HepG2 (cell line): ENCODE measurements around the gene GARIN3. TPM values are rescaled to one million over a fixed set of nuclear protein-coding genes. Genes with fewer than 3 reads are reported as not detected.

ENCODE experiments used
- ATAC-seq: fragments of 200-7000 bp; cut with Tn5 transposase; 3 replicates; pipeline ENCODE4 v1.9.1; 2020; ENCODE audit warnings: mild to moderate bottlenecking, moderate library complexity
- BruUV-seq: library from RNA; stranded (reverse); fragments of 400-500 nt; replicated peaks from 2 replicates; lab custom pipeline; 2021; lab: Mats Ljungman, UMichigan
- CTCF ChIA-PET: fragments of 300-600 bp; formaldehyde crosslinking; extraction: SDS; loops from one replicate; lab custom pipeline; 2021; ENCODE audit warnings: low total read pairs, inconsistent platforms, low intra/inter-chr PET ratio; lab: Yijun Ruan, JAX
- POLR2A ChIA-PET: fragments of 350-600 bp; sonication (Branson Sonifier 250); formaldehyde crosslinking; loops from one replicate; lab custom pipeline; 2020; ENCODE audit warnings: antibody characterized with exemption, inconsistent platforms; lab: Yijun Ruan, JAX
- DNase-seq: peaks from one replicate; pipeline ENCODE4 v3.0.0-alpha.2; 2015; ENCODE audit warnings: low spot score
- FAIRE-seq: peaks from 3 replicates; lab custom pipeline; 2011; peaks lifted over from hg19 to GRCh38; lab: Jason Lieb, UNC
- H2AFZ ChIP-seq: one replicate; pipeline ENCODE4 v1.6.1; 2011; ENCODE audit warnings: low read length, inconsistent platforms
- H3K27ac ChIP-seq: fragments of 300-600 bp; 3 replicates; pipeline ENCODE4 v1.8.0; 2011; ENCODE audit warnings: mixed run types, mild to moderate bottlenecking, mixed read lengths, low read length, inconsistent platforms; ENCODE audit not compliant: insufficient read depth; ENCODE audit errors: extremely low read length
- H3K27me3 ChIP-seq, 2 experiments: fragments of 200-600 bp in 1 of 2; 2 replicates in 1 of 2; 3 replicates in 1 of 2; pipeline versions ENCODE4 v1.6.0 to v1.8.0; 2011; ENCODE audit warnings: low read length in 2 of 2, mild to moderate bottlenecking in 2 of 2, moderate library complexity in 2 of 2, inconsistent platforms in 1 of 2; ENCODE audit not compliant: insufficient read depth in 2 of 2, control insufficient read depth in 1 of 2
- H3K36me3 ChIP-seq, 2 experiments: fragments of 200-600 bp in 1 of 2; replicated peaks in 1 of 2; 2 replicates in 1 of 2; 3 replicates in 1 of 2; pipeline versions ENCODE4 v1.5.1 to v1.8.0; 2011; ENCODE audit warnings: low read length in 2 of 2, inconsistent platforms in 1 of 2; ENCODE audit not compliant: insufficient read depth in 2 of 2, control insufficient read depth in 1 of 2
- H3K4me1 ChIP-seq: 2 replicates; pipeline ENCODE4 v1.5.1; 2012; ENCODE audit warnings: low read length, inconsistent platforms; ENCODE audit not compliant: insufficient read depth
- H3K4me2 ChIP-seq: 2 replicates; pipeline ENCODE4 v1.6.0; 2011; ENCODE audit warnings: low read depth, low read length, inconsistent platforms
- H3K4me3 ChIP-seq, 3 experiments: fragments of 200-600 bp in 1 of 3; sonication (generic), shearing (Covaris generic) in 1 of 3; replicated peaks in 1 of 3; 2 replicates each; pipeline ENCODE4 v1.5.1; 2011 to 2016; ENCODE audit warnings: low read length in 3 of 3, inconsistent platforms in 2 of 3, low read depth in 2 of 3, mild to moderate bottlenecking in 2 of 3, control low read depth in 1 of 3, mixed read lengths in 1 of 3; ENCODE audit not compliant: insufficient read depth in 1 of 3
- H3K79me2 ChIP-seq: one replicate; pipeline ENCODE4 v1.6.1; 2011; ENCODE audit warnings: low read length, inconsistent platforms; ENCODE audit not compliant: insufficient read depth
- H3K9ac ChIP-seq: 2 replicates; pipeline ENCODE4 v1.6.0; 2011; ENCODE audit warnings: mild to moderate bottlenecking, low read depth, low read length, inconsistent platforms; ENCODE audit not compliant: insufficient read depth
- H3K9me3 ChIP-seq: 2 replicates; pipeline ENCODE4 v1.5.1; 2012; ENCODE audit warnings: mild to moderate bottlenecking, low read length
- H4K20me1 ChIP-seq: 2 replicates; pipeline ENCODE4 v1.6.0; 2011; ENCODE audit warnings: inconsistent platforms, mild to moderate bottlenecking, low read length, moderate library complexity; ENCODE audit not compliant: insufficient read depth
- BHLHE40 ChIP-seq: IDR thresholded peaks from 2 replicates; pipeline ENCODE4 v1.6.1; 2011; ENCODE audit warnings: low read length, improper control_type of control experiment
- CEBPZ ChIP-seq: IDR thresholded peaks from 2 replicates; pipeline ENCODE4 v1.6.1; 2012; ENCODE audit warnings: low read length, improper control_type of control experiment
- DMAP1 ChIP-seq: IDR thresholded peaks from 2 replicates; pipeline ENCODE4 v1.6.1; 2016
- NFYB ChIP-seq: sonication (generic); formaldehyde crosslinking; IDR thresholded peaks from 2 replicates; pipeline ENCODE4 v1.4.0; 2020; ENCODE audit warnings: missing genetic modification reagents
- REST ChIP-seq, 2 experiments: IDR thresholded peaks; 2 replicates each; pipeline ENCODE4 v1.6.1; 2011 to 2012; ENCODE audit warnings: low read length in 2 of 2, borderline replicate concordance in 1 of 2, low read depth in 1 of 2, mild to moderate bottlenecking in 1 of 2, moderate library complexity in 1 of 2
- ZFP41 ChIP-seq: sonication (generic); formaldehyde crosslinking; IDR thresholded peaks from 2 replicates; pipeline ENCODE4 v1.4.0; 2020; ENCODE audit warnings: mild to moderate bottlenecking, missing genetic modification reagents, borderline replicate concordance
- ZNF34 ChIP-seq: sonication (generic); formaldehyde crosslinking; IDR thresholded peaks from 2 replicates; pipeline ENCODE4 v1.4.0; 2020; ENCODE audit warnings: mild to moderate bottlenecking, missing genetic modification reagents, borderline replicate concordance
- ZNF343 ChIP-seq: sonication (generic); formaldehyde crosslinking; IDR thresholded peaks from 2 replicates; pipeline ENCODE4 v1.4.0; 2020; ENCODE audit warnings: mild to moderate bottlenecking, missing genetic modification reagents
- ZNF607 ChIP-seq: sonication (generic); formaldehyde crosslinking; IDR thresholded peaks from 2 replicates; pipeline ENCODE4 v1.5.1; 2020; ENCODE audit warnings: missing genetic modification reagents, mild to moderate bottlenecking, borderline replicate concordance
- ZNF678 ChIP-seq: sonication (generic); formaldehyde crosslinking; IDR thresholded peaks from 2 replicates; pipeline ENCODE4 v1.4.0; 2020; ENCODE audit warnings: mild to moderate bottlenecking, missing genetic modification reagents
- ZSCAN20 ChIP-seq: sonication (generic); formaldehyde crosslinking; IDR thresholded peaks from 2 replicates; pipeline ENCODE4 v1.4.0; 2020; ENCODE audit warnings: missing genetic modification reagents, mild to moderate bottlenecking, borderline replicate concordance
- WGBS: methylation state at CpG from one replicate; pipeline ENCODE4 v1.1.6; 2017; ENCODE audit warnings: low lambda C conversion rate; 5-methylcytosine and 5-hydroxymethylcytosine counted together
- in situ Hi-C: cut with HindIII; loops from 2 replicates; pipeline ENCODE4 v1.10.0; 2017; ENCODE audit warnings: low pct_unique_long_range_greater_than_20kb; ENCODE audit not compliant: extremely low pct_ligation_motif_present
- intact Hi-C: fragments of 100-400 bp; cut with micrococcal nuclease; formaldehyde crosslinking; loops from one replicate; pipeline ENCODE4 v1.10.0; 2022; ENCODE audit not compliant: unreplicated experiment
- polyA plus RNA-seq, 8 experiments: library from polyadenylated mRNA; depleted of rRNA in 3 of 8; stranded (reverse) in 7 of 8; unstranded in 1 of 8; fragments of >200 nt; fragmentation: Illumina TruSeq in 4 of 8; extraction: Trizol in 4 of 8; gene quantifications; 2 replicates each; pipeline versions ENCODE4 v1.2.1 to v1.2.3, GENCODE V29; 2011 to 2016; ENCODE audit warnings: low read depth in 4 of 8, missing spikeins in 1 of 8, mixed read lengths in 1 of 8; ENCODE audit not compliant: insufficient read depth in 1 of 8
- total RNA-seq, 5 experiments: library from RNA; depleted of rRNA; stranded (reverse); fragments of >200 nt; fragmentation: Illumina TruSeq; extraction: Trizol; gene quantifications; 2 replicates each; pipeline ENCODE4 v1.2.3, GENCODE V29; 2016; ENCODE audit warnings: low read depth in 1 of 5
- TF ChIP-seq, protein P1 (sequence below): sonication (generic); formaldehyde crosslinking; conservative IDR thresholded peaks from 2 replicates; pipeline ENCODE4 v1.4.0; 2020; ENCODE audit warnings: missing genetic modification reagents
- TF ChIP-seq, protein P2 (sequence below): sonication (generic); formaldehyde crosslinking; IDR thresholded peaks from 2 replicates; pipeline ENCODE4 v1.8.1; 2023; ENCODE audit warnings: missing genetic modification reagents, mild to moderate bottlenecking, borderline replicate concordance

GARIN3 gene
- total and polyA plus RNA-seq, 2 of the 13 experiments (the other 11 are each of a cell fraction or from before 2014, with no cell fraction given): not detected

DNA sequence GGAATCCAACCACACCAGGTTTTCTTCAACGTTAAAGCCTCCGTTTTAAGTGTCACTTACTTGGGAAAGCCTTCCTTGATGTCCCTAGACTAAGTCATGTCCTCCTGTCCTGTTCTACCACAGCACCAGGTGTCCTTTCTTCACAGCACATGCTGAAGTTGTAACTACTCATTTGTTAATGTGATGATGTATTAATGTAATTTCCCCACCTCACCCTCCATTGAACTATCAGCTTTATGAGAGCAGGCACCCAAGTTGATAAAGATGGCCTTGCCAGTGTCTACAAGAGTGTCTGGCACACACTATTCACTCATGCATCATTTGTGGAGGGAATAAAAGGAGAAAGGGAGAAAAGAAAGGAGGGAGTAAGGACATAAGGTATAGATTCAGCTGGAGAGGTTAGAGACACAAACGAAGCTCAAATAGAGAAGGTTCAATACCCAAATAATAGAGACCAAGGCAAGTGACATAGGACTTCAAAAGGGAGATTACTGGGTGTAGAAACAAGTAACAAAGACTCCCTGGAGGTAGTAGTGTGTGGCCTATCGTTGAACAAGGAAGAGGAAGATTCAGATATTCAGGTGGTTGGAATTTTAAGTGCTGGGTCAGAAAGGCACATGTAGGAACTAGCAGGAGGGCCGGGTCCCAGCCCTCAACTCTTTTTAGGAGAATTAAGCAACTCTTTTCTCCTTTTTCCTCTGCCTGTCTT is 21.1 kb upstream of the GARIN3 start (continued):
- TF ChIP-seq CEBPZ: no peak
- no peak for TF ChIP-seq BHLHE40
- TF ChIP-seq, protein P1, sequence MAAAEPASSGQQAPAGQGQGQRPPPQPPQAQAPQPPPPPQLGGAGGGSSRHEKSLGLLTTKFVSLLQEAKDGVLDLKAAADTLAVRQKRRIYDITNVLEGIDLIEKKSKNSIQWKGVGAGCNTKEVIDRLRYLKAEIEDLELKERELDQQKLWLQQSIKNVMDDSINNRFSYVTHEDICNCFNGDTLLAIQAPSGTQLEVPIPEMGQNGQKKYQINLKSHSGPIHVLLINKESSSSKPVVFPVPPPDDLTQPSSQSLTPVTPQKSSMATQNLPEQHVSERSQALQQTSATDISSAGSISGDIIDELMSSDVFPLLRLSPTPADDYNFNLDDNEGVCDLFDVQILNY (CRISPR knock-in tag): no peak
- TF ChIP-seq ZNF607: no peak
- TF ChIP-seq ZNF678 (CRISPR knock-in tag): no peak

GRCh38 chr5:157186309-157187045 is 20.4 kb upstream of the GARIN3 start:
- H3K4me2 ChIP-seq: no peak overlapping the region
- H2AFZ ChIP-seq: no peak overlapping the region
- DNase-seq (no peak), FAIRE-seq (no peak), ATAC-seq (no peak)
- H3K79me2 ChIP-seq: no peaks in the 10 kb centered on the region
- ChIA-PET POLR2A (no interaction called here), CTCF (no interaction called here)
- H3K27ac ChIP-seq: no peak overlapping the region
- BruUV-seq: no TSS peak
- H3K27me3 ChIP-seq: peaks cover 2 to 9% of the 10 kb centered on the region in 2 experiments; a peak in 2 of 5 replicates
- in situ Hi-C loops: no loop called here
- no peaks in the 10 kb centered on the region for H4K20me1 ChIP-seq
- intact Hi-C loops: no loop called here
- no peaks in the 10 kb centered on the region for H3K9me3 ChIP-seq
- H3K36me3 ChIP-seq: no peaks in the 10 kb centered on the region
- no peak overlapping the region for H3K9ac ChIP-seq
- WGBS: 13% methylated on average over 12 of the region's 12 CpGs
- H3K4me1 ChIP-seq: no peaks in the 10 kb centered on the region
- no peak overlapping the region for H3K4me3 ChIP-seq
- TF ChIP-seq NFYB (CRISPR knock-in tag): no peak
- TF ChIP-seq ZFP41 (CRISPR knock-in tag): no peak
- no peak for TF ChIP-seq REST (IDR thresholded peaks at IDR 0.05; ENCODE audit: borderline replicate concordance in 1 of 2, low read depth in 1 of 2, low read length in 2 of 2)
- no peak for TF ChIP-seq DMAP1 (CRISPR knock-in tag)
- TF ChIP-seq ZSCAN20 (CRISPR knock-in tag): no peak
- TF ChIP-seq, protein P2, sequence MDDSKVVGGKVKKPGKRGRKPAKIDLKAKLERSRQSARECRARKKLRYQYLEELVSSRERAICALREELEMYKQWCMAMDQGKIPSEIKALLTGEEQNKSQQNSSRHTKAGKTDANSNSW (CRISPR knock-in tag): no peak
- no peak for TF ChIP-seq ZNF34 (CRISPR knock-in tag)
- no peak for TF ChIP-seq ZNF343 (CRISPR knock-in tag)
